ENCODE measurements around the gene DDX28.

- TF ChIP-seq POLR2A (IDR thresholded peaks at IDR 0.05; ENCODE audit: low read depth) (no peak), CTCF (IDR thresholded peaks at IDR 0.05) (no peak), POLR2AphosphoS5 (IDR thresholded peaks at IDR 0.05) (no peak)
Measured at GRCh38 chr16:68013440-68013839, 9.6 kb downstream of the DDX28 start.

Data from esophagus muscularis mucosa (tissue), 3 donors.